ENCODE measurements around the gene TBC1D5.
"Not testable (repeated sequence)": the region's sequence is repeated elsewhere in the genome, so short reads cannot be mapped to it uniquely, and the experiment has no call there.

TBC1D5 gene, protein sequence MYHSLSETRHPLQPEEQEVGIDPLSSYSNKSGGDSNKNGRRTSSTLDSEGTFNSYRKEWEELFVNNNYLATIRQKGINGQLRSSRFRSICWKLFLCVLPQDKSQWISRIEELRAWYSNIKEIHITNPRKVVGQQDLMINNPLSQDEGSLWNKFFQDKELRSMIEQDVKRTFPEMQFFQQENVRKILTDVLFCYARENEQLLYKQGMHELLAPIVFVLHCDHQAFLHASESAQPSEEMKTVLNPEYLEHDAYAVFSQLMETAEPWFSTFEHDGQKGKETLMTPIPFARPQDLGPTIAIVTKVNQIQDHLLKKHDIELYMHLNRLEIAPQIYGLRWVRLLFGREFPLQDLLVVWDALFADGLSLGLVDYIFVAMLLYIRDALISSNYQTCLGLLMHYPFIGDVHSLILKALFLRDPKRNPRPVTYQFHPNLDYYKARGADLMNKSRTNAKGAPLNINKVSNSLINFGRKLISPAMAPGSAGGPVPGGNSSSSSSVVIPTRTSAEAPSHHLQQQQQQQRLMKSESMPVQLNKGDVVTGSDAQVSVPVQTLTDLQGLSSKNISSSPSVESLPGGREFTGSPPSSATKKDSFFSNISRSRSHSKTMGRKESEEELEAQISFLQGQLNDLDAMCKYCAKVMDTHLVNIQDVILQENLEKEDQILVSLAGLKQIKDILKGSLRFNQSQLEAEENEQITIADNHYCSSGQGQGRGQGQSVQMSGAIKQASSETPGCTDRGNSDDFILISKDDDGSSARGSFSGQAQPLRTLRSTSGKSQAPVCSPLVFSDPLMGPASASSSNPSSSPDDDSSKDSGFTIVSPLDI

DNA sequence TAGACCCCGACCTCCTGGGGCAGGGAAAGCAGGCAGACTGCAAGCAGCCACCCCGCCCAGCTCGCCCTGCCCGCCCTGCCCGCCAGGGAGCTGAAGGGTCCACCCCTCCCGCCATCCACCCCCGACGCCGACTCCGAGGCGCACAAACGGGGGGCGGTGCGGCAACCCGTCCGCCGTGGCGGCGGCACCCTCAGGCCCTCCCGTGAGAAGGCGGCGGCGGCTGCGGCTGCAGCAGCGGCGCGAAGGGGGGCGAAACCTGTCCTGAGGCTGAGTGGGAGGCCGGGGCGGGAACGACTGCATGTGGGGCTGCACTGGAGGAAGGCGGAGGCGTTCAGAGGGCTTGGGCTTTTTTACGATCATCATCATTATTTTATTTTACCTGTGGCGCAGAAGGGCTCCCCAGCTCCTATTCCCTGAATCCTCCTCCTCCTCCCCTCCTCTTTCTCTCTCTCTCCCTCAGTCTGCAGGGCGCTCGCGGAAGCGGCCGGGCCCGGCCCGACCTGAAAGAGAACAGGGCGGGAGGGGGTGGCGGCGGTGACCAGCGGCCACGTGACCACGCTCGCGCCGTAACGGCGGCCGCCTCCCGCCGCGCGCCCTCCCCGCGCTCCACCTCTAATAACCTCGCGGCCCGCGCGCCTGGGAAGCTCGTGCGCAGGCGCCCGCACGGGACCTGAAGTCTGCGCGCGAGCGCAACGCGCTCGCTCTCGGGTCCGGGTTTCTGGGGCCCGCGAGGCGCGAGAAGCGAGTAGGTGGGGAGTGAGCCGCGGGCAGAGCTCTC lies at the start of gene TBC1D5:
Gene TBC1D5, minus strand, starts transcription at position 530 of the 778 bp plus-strand sequence. CDS start 234,061 bp downstream, outside the sequence.
- peak; percentile 96 for DNase-seq (ENCODE audit: low spot score)

DNA sequence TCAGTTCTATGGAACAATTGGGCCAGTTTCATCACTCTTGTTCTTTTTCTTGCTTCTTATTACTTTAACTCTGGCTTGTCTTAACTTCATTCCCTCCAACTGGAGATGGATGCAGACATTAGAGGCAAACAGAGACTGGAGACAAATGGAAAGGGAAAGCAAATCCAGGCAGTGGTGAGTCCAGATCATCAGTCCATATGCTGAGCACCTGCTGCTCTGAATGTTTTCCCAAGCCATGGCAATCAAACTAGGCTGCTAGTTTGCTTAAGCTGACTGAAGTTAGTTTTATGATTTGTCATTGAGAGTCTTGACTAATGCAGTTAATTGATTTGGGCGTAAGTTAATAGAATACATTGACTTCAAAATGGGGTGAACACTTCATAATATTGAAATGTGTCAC lies 41.0 kb upstream of the TBC1D5 start:
- no peak for DNase-seq (ENCODE audit: low spot score)

DNA sequence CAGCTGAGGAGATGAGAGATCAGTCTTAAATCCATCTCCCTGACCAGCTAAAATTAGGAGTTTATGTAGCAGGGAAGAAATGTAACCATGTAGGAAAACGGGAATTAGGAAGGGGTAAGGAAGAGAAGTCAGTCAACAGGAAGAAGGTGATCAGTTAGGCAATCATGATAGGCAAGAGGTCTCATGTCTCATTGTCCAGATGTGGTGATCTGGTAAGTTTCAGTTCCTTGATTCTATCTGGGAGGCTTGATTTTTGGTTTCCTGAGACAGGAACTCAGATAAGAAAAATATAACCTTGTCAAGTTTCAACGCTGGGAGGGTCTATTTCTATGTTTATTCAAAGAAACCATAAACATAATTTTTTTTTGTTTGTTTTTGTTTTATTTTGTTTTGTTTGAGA lies 40.3 kb upstream of the TBC1D5 start:
- DNase-seq (ENCODE audit: low spot score), result no peak

DNA sequence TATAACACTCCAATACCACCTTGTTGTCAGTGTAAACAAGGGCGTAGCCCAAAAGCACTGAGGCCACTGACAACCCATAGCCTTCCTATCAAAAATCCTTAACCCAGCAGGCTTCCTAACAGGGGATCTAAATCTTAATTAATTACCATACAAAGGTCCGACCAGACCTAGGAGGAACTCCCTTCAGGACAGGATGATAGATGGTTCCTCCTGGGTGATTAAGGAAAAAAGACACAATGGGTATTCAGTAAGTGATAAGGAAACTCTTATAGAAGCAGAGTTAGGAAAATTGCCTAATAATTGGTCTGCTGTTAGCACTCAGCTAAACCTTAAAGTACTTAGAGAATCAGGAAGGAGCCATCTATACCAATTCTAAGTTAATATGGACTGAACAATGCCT lies 37.9 kb upstream of the TBC1D5 start:
- not testable (repeated sequence) for DNase-seq (ENCODE audit: low spot score)

DNA sequence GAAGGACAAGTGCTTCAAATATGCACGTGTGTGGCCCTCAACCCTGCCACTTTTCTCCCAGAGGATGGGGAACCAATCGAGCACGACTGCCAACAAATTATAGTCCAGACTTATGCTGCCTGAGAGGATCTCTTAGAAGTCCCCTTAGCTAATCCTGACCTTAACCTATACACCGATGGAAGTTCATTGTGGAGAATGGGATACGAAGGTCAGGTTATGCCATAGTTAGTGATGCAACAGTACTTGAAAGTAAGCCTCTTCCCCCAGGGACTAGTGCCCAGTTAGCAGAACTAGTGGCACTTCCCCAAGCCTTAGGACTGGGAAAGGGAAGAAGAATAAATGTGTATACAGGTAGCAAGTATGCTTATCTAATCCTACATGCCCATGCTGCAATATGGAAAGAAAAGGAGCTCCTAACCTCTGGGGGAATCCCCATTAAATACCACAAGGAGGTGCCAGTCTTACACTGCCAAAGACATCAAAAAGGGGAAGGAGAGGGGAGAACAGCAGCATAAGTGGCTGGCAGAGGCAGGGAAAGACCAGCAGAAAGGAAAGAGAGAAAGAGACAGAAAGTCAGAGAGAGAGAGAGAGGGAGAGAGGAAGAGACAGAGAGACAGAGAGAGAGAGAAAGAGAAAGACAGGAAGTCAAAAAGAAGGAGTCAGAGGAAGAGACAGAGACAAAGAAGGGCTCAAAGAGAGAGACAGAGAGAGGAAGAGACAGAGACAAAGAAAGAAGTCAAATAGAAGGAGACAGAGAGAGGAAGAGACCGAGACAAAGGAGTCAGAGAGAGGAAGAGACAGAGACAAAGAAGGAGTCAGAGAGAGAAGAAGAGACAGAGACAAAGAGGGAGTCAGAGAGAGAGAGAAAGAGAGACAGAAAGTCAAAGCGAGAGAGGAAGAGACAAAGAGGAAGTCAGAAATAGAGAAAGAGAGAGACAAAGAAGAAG lies 37.1 kb upstream of the TBC1D5 start:
- DNase-seq (ENCODE audit: low spot score), result not testable (repeated sequence)

DNA sequence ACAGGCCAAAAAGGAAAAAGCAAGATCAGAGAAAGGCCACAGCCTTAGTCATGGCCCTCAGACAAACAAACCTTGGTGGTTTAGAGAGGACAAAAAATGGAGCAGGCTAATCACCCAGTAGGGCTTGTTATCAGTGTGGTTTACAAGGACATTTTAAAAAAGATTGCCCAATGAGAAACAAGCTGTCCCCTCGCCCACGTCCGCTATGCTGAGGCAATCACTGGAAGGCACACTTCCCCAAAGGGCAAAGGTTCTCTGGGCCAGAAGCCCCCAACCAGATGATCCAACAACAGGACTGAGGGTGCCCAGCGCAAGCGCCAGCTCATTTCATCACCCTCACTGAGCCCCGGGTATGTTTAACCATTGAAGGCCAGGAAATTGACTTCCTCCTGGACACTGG lies 34.9 kb upstream of the TBC1D5 start:
- not testable (repeated sequence) for DNase-seq (ENCODE audit: low spot score)

DNA sequence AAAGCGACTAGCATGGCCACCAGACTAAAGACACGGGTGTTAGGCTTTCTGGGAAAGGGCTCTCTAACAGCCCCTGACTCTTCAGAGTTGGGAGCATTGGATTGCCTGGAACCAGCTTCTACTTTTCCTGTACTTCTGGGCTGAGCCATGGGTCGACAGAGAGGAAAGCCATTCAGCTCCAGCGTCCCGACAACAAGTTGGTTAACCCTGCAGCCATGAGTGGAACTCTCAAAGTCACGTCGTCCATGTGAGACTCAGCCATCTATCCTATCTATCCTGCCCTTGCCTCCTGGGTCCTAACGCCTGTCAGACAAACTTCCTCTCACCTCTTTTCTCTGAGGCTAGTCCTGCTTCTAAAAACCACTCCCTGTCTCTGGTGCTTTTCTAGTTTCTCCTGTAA lies 32.6 kb upstream of the TBC1D5 start:
- no peak for DNase-seq (ENCODE audit: low spot score)

DNA sequence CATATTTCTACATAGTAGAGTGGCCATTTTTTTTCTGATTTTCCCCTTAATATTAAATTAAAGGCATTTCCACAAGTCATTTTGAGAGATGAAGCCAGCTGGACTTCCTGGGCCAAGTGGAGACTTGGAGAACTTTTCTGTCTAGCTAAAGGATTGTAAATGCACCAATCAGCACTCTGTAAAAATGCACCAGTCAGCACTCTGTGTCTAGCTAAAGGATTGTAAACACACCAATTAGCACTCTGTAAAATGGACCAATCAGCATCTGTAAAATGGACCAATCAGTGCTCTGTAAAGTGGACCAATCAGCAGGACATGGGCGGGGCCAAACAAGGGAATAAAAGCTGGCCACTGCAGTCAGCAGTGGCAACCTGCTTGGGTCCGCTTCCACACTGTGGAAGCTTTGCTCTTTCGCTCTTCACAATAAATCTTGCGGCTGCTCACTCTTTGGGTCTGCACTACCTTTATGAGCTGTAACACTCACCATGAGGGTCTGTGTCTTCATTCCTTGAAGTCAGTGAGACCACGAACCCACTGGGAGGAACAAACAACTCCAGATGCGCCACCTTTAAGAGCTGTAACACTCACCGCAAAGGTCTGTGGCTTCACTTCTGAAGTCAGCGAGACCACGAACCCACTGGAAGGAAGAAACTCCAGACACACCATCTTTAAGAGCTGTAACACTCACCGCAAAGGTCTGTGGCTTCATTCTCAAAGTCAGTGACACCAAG lies 31.9 kb upstream of the TBC1D5 start:
- DNase-seq (ENCODE audit: low spot score), result not testable (repeated sequence)

DNA sequence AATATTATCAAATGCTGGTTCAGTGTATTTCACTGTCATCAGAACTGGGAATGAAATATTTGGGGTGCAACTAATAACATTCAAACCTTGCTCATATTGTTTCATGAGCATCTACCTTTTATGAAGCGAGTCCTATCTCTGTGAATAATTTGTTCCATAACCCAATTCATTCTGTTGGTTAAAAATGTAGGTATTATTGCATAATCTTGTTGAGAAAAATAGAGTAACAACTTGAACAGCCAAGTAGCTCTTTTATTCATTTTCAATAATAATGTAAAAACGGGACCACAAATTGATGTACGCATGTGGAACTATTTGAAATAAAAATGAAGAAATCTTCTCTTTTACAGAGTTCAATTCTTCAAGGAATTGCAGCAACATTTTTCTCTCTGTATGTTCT lies 30.1 kb upstream of the TBC1D5 start:
- DNase-seq (ENCODE audit: low spot score), result no peak

DNA sequence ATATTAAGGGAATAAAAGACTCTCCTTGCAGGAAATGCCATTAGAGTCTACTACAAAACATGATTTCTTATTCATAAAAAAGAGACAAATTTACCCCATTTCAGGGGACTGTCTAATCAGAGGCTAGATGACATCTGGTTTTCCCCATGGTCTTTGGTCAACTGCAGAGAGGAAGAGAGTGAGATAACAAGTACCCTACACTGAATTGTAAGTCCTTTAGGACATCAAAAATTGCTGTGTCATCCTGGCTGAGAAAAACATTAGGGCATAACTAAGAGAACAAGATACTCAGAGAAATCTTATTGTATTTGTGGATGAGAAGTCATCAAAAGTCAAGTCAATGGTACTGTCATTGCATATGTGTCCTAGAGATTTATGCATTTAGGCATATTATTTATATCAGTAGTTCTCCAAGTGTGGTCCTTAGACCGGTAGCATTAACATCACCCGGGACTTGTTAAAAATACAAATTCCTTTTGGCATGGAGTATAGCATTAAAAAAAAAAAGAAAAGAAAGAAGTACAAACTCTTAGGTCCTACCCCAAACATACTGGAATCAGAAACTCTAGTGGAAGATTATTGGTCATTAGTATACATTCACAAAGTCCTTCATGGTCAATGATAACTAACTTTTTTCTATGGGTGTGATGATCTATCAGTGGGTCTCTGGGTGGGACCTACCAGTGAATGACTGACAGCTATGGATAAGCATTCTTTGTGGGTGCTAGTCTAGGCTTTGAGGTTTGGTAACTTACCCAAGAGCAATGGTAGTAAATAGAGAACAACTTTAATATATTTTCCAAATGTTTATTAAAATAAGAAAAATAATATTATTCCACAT lies 29.0 kb upstream of the TBC1D5 start:
- no peak for DNase-seq (ENCODE audit: low spot score)

DNA sequence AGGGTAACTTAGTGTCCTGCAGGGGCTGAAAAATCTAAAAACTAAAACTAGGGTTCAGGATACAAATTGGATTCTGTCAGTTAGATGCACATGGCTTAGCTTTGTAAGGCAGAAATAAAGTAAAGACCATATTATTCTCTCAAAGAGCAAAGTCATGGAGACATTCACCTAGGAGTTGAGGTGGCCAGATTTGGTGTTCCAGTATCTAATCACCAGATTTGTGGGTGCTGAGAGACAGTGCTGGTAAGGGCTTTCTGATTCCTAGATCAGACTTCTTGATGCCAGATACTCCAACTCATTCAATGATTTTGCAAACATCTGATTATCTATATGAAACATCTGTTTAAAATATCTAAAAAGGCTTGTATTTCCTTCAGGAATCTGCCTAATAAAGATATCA lies 28.3 kb upstream of the TBC1D5 start:
- no peak for DNase-seq (ENCODE audit: low spot score)

DNA sequence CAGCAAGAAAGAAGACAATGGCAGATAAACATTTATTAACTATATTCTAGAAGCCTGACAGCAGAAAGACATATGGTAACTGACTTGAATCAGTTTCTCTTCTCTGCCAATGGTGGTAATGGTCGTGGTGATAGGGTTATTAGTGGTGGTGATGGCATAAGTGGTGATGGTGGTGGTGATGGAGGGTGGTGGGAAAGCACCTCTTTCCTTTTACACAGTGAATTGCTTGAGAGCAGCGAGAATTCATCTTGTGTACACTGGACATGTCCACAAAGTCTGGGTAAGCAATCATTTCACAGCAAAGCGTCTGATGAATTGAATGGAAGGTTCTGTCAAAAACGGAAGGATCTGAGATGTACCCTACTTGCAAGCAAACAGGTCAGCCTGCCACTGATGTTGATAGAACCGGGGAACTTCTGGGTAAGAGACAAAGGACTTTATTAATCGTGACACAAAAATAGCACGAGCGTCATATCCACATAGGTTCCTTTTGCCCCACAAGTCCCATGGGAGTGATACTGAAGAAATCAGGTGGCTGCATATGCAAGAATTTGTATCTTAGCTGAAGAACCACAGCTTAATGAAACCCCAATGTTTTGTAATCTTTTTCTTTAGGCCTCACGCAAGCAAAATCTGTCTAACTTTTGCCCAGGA lies 23.5 kb upstream of the TBC1D5 start:
- DNase-seq (ENCODE audit: low spot score), result peak; percentile 56

DNA sequence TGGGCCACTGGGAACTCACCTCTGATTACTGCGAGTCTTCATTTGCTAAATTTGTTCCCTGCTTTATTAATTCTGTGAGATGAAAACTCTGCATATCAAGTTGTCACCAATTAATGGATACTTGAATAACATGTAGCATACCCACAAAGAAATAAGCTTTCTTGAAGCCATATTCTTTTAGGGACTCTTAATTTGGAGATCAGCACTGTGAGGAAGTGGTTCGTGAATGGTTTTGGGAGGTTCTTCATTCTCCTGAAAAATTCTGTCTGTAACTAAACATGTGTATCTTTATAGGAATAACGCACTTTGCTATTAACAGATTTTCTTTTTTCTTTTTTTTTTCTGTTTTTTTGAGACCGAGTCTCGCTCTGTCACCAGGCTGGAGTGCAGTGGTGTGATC lies 19.1 kb upstream of the TBC1D5 start:
- no peak for DNase-seq (ENCODE audit: low spot score)

DNA sequence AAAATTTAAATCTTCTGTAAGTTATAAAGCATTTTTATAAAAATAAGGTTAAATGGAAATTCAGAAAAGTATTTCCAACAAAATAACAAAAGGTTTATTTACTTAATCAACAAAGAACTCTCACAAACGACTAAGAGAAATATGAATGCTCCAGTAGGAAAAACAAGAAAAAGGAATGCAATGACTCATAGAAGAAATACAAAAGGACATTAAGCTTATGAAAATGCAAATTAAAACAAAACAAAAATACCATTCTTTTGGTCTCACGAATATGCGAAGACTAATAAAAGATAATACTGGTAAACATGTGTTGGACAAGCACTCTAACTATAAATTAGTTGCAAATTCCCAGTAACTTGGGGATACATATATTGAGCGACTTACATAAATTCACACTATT lies 17.5 kb upstream of the TBC1D5 start:
- no peak for DNase-seq (ENCODE audit: low spot score)

DNA sequence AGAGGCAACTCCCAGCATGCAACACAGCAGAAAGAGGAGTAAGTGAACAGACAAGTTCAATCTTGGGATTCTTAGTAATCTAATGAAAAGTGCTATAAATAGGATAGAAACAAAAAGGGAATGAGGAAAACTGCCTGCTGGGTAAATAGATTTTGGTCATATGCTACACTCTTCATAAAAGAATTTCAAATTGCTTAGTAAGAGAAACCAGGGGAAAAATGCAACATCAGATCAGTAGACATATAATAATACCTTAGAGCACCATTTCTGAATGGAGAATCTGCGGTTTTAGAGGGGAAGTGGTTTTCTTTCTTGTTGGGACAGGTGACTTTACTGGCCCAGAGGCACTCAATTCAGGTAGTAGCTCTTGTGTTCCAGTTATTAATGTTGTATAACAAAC lies 13.4 kb upstream of the TBC1D5 start:
- DNase-seq (ENCODE audit: low spot score), result no peak

DNA sequence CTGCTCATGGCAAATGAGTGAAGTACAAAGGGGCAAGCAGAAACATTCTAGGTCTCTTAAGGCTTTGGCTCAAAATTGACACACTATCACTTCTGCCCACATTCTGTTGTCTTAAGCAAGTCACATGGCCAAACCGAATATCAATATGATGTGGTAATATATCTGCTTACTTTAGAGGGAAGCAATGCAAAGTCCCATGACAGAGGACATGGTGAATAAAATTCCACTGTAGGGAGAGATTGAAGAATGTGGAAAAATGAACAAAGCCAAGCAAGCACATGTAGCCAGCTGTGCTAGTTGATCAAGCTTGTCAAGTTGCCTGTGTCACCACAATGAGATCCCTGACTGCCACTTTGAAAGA lies 11.2 kb upstream of the TBC1D5 start:
- DNase-seq (ENCODE audit: low spot score), result no peak

DNA sequence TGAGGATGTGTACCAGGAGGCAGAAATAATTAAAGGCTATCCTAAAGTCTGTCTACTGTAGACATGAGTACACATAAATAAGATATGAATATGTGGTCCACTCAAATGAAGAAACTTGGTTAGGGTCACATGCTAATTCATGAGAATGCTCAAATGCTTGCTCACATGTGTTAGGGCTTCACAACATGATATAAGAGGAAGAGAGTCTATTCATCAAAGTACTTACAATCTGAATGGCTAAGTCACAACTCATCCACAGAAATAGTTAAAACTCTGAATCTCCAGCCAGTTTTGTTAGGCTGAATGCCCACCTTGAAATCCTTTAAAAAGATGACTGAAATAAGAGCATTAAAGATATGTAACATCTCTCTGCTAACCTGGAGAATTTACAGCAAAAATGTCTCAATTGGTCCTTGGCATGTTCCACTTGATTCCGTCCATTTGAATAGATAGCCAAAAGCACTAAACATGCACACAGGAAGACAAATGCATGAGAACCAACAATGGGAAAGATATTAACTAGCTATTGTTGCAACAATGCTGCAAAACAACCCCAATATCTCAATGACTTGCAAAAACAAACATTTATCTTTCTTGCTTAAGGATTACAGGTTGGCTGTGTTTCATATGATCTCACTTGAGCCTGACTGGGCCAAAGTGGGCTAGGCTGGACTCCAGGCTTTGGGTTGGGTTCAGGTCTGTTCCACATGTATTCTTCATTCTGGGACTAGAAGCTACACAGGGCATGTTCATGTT lies 10.6 kb upstream of the TBC1D5 start:
- no peak for DNase-seq (ENCODE audit: low spot score)

DNA sequence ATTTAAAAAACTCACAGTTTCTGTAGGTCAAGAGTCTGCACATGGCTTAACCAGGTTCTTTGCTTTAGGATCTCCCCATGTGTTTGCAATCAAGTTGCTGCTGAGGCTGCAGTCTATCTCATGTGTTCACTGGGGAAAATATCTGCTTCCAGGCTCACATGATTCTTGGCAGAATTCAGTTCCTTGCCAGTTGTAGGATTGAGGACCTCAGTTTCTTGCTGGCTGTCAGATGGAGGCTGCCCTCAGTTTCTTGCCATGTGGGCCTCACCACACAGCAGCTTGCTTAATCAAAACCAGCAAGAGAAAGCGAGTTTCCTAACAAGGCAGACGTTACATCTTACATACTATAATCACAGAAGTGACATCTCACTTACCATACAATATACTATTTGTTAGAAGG lies 10.0 kb upstream of the TBC1D5 start:
- DNase-seq (ENCODE audit: low spot score), result no peak

Data from germinal center (tissue), 1 donor.